Measurements from ENCODE around the gene PLXDC2.

PLXDC2 gene

DNA sequence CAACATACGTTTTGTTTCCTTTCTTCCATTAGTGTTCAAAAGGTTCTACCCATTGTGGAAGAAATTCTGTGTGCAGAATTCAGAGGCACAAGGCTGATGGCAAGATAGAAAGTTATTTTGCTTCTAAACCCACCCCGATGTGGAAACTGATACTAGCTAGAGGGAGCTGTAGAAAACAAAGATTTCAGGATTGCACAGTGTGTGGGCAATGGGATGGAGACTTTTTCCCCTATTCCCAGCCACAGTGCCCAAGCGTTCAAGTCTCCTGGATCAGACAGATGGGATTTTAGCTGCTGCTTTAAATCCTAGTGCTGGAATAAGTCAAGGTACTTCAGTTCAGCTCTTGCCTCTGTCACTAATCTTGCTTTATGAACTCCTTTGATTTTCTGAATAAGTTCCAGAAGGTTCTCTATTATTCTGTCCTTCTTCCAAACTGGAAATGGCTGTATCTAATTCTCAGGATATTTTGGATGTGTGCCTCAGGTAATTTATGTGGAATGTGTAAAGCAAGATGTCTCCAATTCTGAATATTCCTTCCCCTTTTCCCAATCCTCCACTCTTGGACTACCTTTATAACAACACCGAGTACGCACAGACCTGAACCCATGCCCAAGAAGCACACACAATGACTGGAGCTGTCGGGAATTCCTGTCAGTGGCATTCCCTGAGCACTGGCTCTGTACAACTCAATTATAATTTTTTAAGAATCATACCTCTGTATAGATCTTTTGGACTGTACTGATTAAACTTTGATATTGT is 473.0 kb downstream of the PLXDC2 start:
- DNase-seq, result no peak

DNA sequence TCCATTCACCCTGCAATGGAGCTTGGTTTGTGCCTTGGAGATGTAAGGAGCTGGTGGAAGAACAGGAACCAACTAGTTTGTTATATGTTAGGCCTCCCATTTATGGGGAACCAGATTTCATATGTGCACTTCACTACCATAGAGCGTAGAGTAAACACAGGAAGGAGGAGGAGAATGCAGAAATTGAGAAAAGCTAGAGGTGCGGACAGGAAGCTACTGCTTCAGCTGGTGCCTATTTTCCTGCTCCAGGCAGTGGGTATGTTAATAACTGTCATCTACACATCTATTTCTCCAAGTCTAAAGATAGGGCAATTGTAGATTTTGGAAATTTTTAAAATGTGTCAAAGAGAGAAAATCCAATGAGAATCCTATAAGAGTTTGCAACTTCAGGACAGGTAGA is 482.2 kb downstream of the PLXDC2 start:
- no peak for DNase-seq

DNA sequence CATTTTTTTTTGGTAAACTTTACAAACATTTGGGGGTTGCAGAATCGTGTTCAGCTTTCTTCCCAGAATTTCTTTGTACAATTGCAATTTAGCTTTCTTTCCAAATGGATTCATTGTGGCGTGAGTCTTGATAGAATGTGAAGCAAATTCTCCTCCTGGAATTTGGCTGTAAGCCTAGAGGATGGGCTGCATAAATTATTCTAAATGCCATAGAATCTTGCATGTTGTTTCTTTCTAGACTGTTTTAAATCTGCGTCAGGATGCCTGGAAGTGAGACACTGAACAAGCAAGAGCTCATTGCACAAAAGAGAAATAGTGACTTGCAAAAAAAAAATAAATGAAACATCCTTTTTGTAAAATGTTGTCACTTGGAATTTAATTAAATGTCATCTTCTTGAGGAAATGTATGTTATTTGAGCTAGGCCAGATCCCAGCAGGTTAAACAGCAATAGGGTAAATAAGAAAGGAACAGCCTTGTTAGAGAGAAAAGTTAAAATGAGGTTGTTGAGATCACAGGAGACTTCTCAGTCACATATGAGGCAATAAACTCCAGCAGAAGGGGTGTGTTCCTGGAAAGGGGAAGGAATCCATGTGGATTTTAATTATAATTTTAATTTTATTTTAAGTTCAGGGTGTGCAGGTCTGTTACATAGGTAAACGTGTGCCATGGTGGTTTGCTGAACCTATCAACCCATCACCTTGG is 483.0 kb downstream of the PLXDC2 start:
- DNase-seq, result no peak

DNA sequence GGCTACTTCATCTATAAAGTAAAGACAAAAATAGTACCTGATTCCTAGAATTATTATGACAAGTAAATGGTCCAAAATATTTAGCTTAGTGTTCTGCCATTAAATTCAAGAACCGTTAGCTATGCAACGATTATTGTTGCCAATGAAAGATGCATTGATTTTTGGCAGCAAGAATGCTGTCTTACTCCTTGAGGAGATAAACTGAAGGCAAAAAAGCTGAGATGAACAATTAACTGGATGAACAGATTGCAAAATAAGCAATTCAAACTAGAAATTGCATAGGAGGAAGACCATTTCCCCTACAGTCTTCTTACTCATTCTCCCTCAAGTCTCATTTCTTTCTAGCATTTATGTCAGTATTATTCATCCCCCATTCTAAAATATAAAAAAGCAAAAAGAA is 484.5 kb downstream of the PLXDC2 start:
- no peak for DNase-seq

DNA sequence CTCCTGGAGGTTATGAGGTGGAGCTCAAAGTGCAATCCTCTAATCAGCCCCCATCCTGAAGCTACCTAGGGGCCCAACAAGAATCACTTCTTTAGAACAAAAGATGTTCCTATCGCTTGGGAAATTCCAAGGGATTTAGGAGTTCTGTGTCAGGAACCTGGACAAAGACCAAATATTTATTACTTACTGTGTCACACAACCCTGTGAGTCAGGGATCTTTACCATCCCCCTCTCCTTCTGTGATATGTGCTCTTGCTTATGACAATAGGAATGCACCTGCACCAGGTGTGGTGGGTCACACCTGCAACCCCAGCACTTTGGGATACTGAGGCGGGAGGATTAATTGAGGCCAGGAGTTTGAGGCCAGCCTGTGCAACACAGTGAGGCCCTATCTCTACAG is 485.8 kb downstream of the PLXDC2 start:
- DNase-seq, result no peak

DNA sequence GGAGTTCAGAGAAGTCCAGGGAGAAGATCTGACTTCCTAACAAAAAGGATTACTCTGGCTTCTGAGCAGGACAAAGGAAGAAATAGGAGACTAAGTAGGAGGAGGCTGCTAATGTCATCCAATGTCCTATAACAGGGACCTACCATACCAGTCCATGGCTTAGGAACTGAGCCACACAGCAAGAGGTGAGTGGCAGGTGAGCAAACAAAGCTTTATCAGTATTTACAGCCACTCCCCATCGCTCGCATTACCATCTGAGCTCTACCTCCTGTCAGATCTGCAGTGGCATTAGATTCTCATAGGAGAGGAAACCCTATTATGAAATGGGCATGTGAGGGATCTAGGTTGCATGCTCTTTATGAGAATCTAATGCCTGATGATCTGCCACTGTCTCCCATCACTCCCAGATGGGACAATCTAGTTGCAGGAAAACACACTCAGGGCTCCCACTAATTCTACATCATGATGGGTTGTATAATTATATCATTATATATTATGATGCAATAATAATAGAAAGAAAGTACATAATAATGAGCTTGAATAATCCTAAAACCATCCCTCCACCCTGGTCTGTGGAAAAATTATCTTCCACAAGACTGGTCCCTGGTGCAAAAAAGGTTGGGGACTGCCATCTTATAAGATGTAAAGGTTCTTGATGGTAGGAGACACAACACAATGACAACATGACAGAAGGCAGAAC is 487.4 kb downstream of the PLXDC2 start:
- no peak for DNase-seq

DNA sequence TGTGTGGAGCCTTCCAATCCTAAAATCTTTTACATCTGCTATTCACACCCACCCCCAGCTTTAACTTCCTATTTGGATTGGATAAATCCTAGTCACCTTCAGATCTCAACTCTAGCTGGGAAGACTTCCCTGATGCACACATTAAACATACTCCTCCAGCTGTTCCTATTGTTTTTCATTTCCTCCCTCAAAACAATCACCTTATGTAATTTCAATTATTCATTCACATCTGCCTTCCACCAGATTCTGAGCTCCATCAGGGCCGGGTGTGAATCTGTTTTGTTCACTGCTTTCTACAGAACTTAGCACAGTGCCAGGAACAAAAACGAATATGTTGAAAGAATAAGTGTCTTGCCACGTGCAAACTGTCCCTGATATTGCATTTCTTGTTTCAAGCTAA is 497.4 kb downstream of the PLXDC2 start:
- DNase-seq, result no peak

DNA sequence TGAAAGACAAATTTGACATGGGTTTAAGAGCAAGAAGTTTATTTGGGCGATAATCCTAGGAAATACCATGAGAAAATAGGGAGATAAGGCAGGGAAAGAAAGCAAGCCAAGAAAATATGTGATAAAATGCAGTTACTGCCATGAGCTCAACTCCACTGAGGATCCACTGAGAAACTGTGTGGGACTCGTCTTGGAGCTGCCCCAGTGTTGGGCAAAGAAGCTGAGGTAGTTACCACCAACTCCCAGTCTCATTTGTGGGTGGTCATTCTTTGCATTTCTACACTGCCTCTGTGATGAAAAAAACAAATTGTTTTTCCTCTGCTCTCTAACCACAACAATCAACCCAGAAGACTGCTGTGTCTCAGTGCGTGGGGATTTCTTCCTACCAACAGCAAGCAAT is 498.2 kb downstream of the PLXDC2 start:
- no peak for DNase-seq

DNA sequence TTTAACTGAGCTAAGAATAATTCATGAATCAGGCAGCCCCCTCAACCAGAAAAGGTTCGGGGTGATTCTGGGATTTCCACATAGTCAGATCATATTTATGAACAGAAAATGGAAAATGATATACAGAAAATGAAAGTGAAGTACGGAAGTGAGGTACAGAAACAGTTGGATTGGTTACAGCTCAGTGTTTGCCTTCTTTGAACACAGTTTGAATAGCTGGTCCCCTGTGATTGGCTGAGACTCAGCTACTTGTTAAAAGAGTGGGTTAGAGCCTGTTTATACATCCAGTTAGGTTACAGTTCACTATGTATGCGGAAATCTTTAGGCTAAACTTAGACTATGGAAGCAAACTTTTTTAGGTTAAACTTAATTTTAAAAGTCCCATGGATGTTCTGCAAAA is 511.7 kb downstream of the PLXDC2 start:
- no peak for DNase-seq

DNA sequence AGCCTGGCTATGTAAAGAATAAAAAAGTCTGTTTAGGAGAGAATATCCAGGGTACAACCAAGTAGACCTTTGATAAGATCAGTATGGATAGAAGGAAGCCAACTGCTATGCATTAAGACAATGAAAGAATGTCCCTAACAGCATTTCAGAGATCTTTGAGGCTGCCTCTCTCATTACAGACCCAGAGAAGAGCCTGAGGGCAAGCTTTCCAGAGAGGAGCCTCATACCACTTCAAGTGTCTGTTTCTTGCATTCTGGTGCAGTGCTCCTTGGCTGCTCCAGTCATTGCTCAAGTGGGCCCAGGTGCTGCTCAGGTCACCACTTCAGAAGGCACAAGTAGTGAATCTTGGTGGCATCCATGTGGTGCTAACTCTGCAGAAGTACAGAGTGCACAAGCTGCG is 514.0 kb downstream of the PLXDC2 start:
- DNase-seq, result no peak

DNA sequence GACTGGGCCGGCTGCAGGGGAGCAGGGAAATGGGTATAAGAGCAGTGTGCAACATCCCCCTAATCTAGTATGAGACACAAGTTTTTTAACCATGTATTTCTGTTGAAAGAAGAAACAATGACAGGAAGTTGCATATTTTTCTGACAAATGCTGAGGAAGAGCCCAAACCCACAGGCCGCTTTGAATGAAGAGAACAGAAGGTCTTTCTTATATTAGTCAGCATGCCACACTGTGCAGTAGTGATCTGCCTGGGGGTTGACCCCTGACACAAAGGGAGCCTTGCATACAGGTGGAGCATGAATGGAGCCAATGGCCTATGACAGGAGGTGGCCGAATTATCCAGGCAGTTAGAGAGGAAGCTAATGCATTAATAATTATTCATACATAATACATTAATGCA is 518.3 kb downstream of the PLXDC2 start:
- DNase-seq, result no peak

All from NCI-H1105 (cell line).